Lower leg skin (tissue), 4 donors: ENCODE data around the gene TM2D3. TPM values are rescaled to one million over a fixed set of nuclear protein-coding genes. Genes with fewer than 3 reads are reported as not detected.

Experiments used
- DNase-seq, 2 donors: peaks; one replicate each; pipeline ENCODE4 v3.0.0-alpha.2; 2019; ENCODE audit warnings: low spot score in 2 of 2
- H3K4me3 ChIP-seq: fragments of 200-600 bp; sonication (generic); 2 replicates; pipeline ENCODE4 v1.5.1; 2017; ENCODE audit warnings: mild to moderate bottlenecking, low read depth; ENCODE audit not compliant: poor library complexity, severe bottlenecking
- CTCF ChIP-seq, 3 donors: fragments of 450-650 bp; IDR thresholded peaks; one replicate each; pipeline ENCODE4 v1.5.1; 2016; ENCODE audit warnings: antibody characterized with exemption in 3 of 3, mild to moderate bottlenecking in 3 of 3, moderate library complexity in 2 of 3
- POLR2A ChIP-seq, 2 donors: fragments of 450-650 bp; IDR thresholded peaks; one replicate each; pipeline ENCODE4 v1.6.1; 2016 to 2017; ENCODE audit warnings: antibody characterized with exemption in 2 of 2, mild to moderate bottlenecking in 1 of 2, moderate library complexity in 1 of 2
- WGBS, 2 donors: methylation state at CpG; one replicate each; pipeline ENCODE4 v1.1.5; 2018; 5-methylcytosine and 5-hydroxymethylcytosine counted together
- intact Hi-C: fragments of 100-400 bp; cut with DNase I; formaldehyde crosslinking; loops from one replicate; pipeline ENCODE4 v1.15.0; 2023; ENCODE audit warnings: low total_unique reads
- total RNA-seq, 4 donors: library from RNA; depleted of rRNA; stranded (reverse); fragments of >200 nt; gene quantifications; one replicate each; pipeline ENCODE4 v1.1.0, GENCODE V29; 2016

The TM2D3 gene
- total RNA-seq, 4 donors from 2014 or later: 33.8 to 59.4 (median 39.7) TPM

- WGBS, 2 donors: 66 to 76% methylated on average over 4 of the region's 4 CpGs
- DNase-seq: no peak
- H3K4me3 ChIP-seq: no peak overlapping the region
- intact Hi-C loops: no loop called here
- TF ChIP-seq POLR2A (IDR thresholded peaks at IDR 0.05) (no peak), CTCF (IDR thresholded peaks at IDR 0.05) (no peak)
Observed at GRCh38 chr15:101676921-101677329, 24.7 kb upstream of the TM2D3 start.

- intact Hi-C loops: no loop called here
- DNase-seq: no peak
- WGBS, 2 donors: 86 to 87% methylated on average over 16 of the region's 16 CpGs
- no peak for TF ChIP-seq POLR2A (IDR thresholded peaks at IDR 0.05)
- TF ChIP-seq CTCF (IDR thresholded peaks at IDR 0.05): no peak
- no peak overlapping the region for H3K4me3 ChIP-seq
Observed at GRCh38 chr15:101675796-101676582, 23.8 kb upstream of the TM2D3 start.

- TF ChIP-seq CTCF (IDR thresholded peaks at IDR 0.05): no peak
- TF ChIP-seq POLR2A (IDR thresholded peaks at IDR 0.05): no peak
- no peak for DNase-seq
- intact Hi-C loops: no loop called here
- H3K4me3 ChIP-seq: no peak overlapping the region
- WGBS, 2 donors: 86 to 92% methylated on average over 5 of the region's 5 CpGs
Observed at GRCh38 chr15:101675015-101675414, 22.8 kb upstream of the TM2D3 start.

- intact Hi-C loops: no loop called here
- H3K4me3 ChIP-seq: no peak overlapping the region
- 75 to 92% methylated on average over 9 of the region's 9 CpGs for WGBS, 2 donors
- no peak for DNase-seq
- no peak for TF ChIP-seq POLR2A (IDR thresholded peaks at IDR 0.05)
- TF ChIP-seq CTCF (IDR thresholded peaks at IDR 0.05): no peak
Observed at GRCh38 chr15:101672298-101672697, 20.1 kb upstream of the TM2D3 start.

GRCh38 chr15:101669744-101670143 lies 17.6 kb upstream of the TM2D3 start:
- DNase-seq: no peak
- WGBS, 2 donors: 93 to 95% methylated on average over 3 of the region's 3 CpGs
- TF ChIP-seq CTCF (IDR thresholded peaks at IDR 0.05) (no peak), POLR2A (IDR thresholded peaks at IDR 0.05) (no peak)
- intact Hi-C loops: no loop called here
- H3K4me3 ChIP-seq: no peak overlapping the region

GRCh38 chr15:101667881-101668280 lies 15.7 kb upstream of the TM2D3 start:
- intact Hi-C loops: no loop called here
- H3K4me3 ChIP-seq: no peak overlapping the region
- 90 to 94% methylated on average over 1 of the region's 1 CpG for WGBS, 2 donors
- no peak for DNase-seq
- TF ChIP-seq POLR2A (IDR thresholded peaks at IDR 0.05): no peak
- TF ChIP-seq CTCF (IDR thresholded peaks at IDR 0.05): no peak
